ENCODE results near the gene ZNF691. TPM values are rescaled to one million over a fixed set of nuclear protein-coding genes. Genes with fewer than 3 reads are reported as not detected.
"Not testable (repeated sequence)": the region's sequence is repeated elsewhere in the genome, so short reads cannot be mapped to it uniquely, and the experiment has no call there.

ZNF691 gene
- total and polyA plus RNA-seq, 4 donors, result 6.6 to 14.5 (median 8.3) TPM

DNA sequence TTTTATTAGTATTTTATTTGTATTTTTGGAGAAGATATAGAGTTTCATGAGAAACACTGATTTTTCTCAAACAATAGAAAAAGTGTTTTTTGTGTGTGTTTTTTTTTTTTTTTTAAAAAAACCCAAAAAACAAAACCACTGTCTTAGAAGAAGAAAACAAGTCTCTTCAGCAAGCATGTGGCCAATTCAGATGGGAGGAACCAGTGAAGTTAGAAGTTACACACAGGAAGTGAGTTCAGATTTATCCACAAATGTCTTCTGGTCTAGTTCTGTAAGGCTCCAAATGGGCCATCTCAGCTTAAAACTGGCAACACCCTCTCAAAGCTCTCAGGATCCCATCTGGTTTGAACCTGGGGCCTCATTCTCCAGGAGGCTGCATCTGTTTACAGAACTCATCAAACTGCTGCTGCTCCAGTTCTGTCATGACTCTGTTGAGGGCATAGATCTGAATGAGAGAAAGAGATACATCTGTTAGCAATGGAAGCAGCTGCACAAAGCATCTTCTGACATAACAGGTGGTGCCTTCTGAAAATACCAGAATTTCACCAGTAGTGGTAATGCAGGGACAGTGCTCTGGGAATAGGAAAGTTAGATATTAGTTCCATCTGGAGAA, 39.3 kb upstream of the ZNF691 start:
- DNase-seq, result no peak
- H3K27ac ChIP-seq (ENCODE audit: low read depth in 1 of 2, low read length in 1 of 2), result no peak overlapping the region
- no peak overlapping the region for H3K9ac ChIP-seq (ENCODE audit: insufficient read depth in 1 of 2, low read length in 2 of 2)
- H3K36me3 ChIP-seq (ENCODE audit: control insufficient read depth in 4 of 4, insufficient read depth in 4 of 4, low read length in 4 of 4), result peaks cover 3 to 23% (median 10%) of the 10 kb centered on the region in 4 donors
- no peak overlapping the region for H3K4me3 ChIP-seq
- no peaks in the 10 kb centered on the region for H3K27me3 ChIP-seq (ENCODE audit: control insufficient read depth in 3 of 3, insufficient read depth in 3 of 3, low read length in 2 of 3)
- no peaks in the 10 kb centered on the region for H3K4me1 ChIP-seq (ENCODE audit: control insufficient read depth in 5 of 5, insufficient read depth in 5 of 5, low read length in 5 of 5)
- TF ChIP-seq, protein P1, sequence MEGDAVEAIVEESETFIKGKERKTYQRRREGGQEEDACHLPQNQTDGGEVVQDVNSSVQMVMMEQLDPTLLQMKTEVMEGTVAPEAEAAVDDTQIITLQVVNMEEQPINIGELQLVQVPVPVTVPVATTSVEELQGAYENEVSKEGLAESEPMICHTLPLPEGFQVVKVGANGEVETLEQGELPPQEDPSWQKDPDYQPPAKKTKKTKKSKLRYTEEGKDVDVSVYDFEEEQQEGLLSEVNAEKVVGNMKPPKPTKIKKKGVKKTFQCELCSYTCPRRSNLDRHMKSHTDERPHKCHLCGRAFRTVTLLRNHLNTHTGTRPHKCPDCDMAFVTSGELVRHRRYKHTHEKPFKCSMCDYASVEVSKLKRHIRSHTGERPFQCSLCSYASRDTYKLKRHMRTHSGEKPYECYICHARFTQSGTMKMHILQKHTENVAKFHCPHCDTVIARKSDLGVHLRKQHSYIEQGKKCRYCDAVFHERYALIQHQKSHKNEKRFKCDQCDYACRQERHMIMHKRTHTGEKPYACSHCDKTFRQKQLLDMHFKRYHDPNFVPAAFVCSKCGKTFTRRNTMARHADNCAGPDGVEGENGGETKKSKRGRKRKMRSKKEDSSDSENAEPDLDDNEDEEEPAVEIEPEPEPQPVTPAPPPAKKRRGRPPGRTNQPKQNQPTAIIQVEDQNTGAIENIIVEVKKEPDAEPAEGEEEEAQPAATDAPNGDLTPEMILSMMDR (IDR thresholded peaks at IDR 0.05; ENCODE audit: control extremely low read depth, extremely low read depth), result no peak
- ATAC-seq (ENCODE audit: insufficient read depth, low FRiP score), result no peak
- H3K9me3 ChIP-seq (ENCODE audit: control insufficient read depth in 4 of 4, insufficient read depth in 3 of 4, low read length in 3 of 4), result no peaks in the 10 kb centered on the region

DNA sequence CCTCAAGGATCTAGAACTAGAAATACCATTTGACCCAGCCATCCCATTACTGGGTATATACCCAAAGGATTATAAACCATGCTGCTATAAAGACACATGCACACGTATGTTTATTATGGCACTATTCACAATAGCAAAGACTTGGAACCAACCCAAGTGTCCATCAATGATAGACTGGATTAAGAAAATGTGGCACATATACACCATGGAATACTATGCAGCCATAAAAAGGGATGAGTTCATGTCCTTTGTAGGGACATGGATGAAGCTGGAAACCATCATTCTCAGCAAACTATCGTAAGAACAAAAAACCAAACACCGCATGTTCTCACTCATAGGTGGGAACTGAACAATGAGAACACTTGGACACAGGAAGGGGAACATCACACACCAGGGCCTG, 31.6 kb upstream of the ZNF691 start:
- not testable (repeated sequence) for H3K27ac ChIP-seq (ENCODE audit: low read depth in 1 of 2, low read length in 1 of 2); H3K27me3 ChIP-seq (ENCODE audit: control insufficient read depth in 3 of 3, insufficient read depth in 3 of 3, low read length in 2 of 3); H3K9ac ChIP-seq (ENCODE audit: insufficient read depth in 1 of 2, low read length in 2 of 2); H3K9me3 ChIP-seq (ENCODE audit: control insufficient read depth in 4 of 4, insufficient read depth in 3 of 4, low read length in 3 of 4); ATAC-seq (ENCODE audit: insufficient read depth, low FRiP score); H3K36me3 ChIP-seq (ENCODE audit: control insufficient read depth in 4 of 4, insufficient read depth in 4 of 4, low read length in 4 of 4); DNase-seq; H3K4me3 ChIP-seq
- H3K4me1 ChIP-seq (ENCODE audit: control insufficient read depth in 5 of 5, insufficient read depth in 5 of 5, low read length in 5 of 5), result peaks cover 2 to 19% (median 9%) of the 10 kb centered on the region in 5 donors
- 93 to 100% methylated on average over 2 to 3 of the region's 3 CpGs for WGBS, 2 donors

DNA sequence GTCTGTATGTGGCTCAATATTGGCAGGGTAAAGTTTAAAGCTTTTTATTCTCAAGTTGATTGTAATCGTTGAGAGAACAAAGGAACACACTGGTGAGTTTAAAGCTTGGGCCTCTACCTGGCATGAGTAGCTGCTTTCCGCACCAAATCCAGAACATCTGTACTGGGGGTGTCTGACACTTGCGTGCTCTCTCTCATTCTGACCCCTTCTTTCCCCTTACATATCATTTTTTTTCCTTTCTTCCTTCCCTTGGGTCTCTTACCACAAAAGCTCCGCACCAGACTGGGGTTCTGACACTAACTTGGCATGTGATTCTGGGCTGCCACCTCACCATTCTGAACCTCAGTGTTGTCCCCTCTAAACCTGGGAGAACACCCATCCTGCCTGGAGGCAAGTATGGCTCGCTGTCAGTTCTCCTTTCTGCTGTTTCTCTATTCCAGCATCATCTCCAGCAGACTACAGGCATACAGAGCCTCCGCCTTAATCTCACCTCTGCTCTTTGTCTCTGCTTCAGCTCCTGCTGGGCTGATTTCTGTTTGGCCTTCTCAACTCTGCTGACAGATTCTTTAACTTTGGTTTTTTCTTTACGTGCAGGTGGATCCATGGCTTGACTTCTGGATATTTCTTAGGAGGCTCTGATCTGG, 30.4 kb upstream of the ZNF691 start:
- TF ChIP-seq, protein P1 (IDR thresholded peaks at IDR 0.05; ENCODE audit: control extremely low read depth, extremely low read depth), result no peak
- WGBS, 2 donors, result 23 to 32% methylated on average over 7 of the region's 7 CpGs
- DNase-seq (peak; percentile 25 to 52 (median 41)), ATAC-seq (ENCODE audit: insufficient read depth, low FRiP score) (no peak)
- Histone ChIP-seq H3K9ac (ENCODE audit: insufficient read depth in 1 of 2, low read length in 2 of 2) (peak overlapping the region; percentile 75 to 77), H3K4me3 (peak overlapping the region; percentile 79), H3K36me3 (ENCODE audit: control insufficient read depth in 4 of 4, insufficient read depth in 4 of 4, low read length in 4 of 4) (peaks cover 2 to 4% (median 3%) of the 10 kb centered on the region in 4 donors), H3K4me1 (ENCODE audit: control insufficient read depth in 5 of 5, insufficient read depth in 5 of 5, low read length in 5 of 5) (peaks cover 2 to 19% (median 9%) of the 10 kb centered on the region in 5 donors), H3K27ac (ENCODE audit: low read depth in 1 of 2, low read length in 1 of 2) (peak overlapping the region; percentile 81 to 100), H3K9me3 (ENCODE audit: control insufficient read depth in 4 of 4, insufficient read depth in 3 of 4, low read length in 3 of 4) (no peaks in the 10 kb centered on the region), H3K27me3 (ENCODE audit: control insufficient read depth in 3 of 3, insufficient read depth in 3 of 3, low read length in 2 of 3) (no peaks in the 10 kb centered on the region)

DNA sequence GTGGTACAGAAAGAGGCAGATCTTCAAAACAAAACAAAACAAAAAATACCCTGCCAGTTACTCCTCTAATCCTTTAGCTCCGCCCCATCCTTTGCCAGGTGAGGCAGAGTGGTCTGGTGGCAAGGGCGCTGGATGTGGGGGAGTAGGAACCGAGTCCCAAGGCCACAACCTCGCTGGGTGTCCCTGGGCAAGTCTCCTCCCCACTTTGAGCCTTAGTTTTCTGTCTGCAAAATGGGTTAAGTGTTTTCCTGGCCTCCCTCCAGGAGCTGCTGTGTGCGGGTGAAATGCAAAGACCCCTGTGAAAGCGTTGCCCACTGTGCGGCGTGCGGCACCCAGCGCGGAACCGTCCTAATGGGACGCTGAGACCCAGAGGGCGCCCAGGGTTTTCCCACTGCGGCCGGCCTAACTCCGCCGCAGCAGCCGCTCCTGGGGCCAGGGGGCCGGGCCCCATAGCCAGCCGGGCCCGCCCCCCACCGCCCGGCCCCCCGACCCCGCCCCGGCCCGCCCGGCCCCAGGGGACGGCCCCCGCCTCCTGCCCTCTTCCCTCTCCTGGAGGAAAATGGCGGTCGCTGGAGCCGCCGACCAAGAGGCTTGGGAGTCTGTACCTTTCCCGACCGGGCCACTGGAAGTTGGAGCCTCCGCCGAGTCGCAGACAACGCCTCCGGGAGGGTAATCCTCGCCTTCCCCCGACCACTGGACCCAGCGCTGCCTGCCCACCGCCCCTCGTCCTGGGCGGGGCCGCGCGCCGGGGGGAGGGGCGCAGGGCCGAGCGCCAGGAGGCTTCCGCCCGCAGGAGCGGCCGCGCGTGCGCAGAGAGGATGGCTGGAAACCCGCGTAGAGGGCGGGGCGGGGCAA, 29.6 kb upstream of the ZNF691 start, which contains the start of the genes ERMAP and SVBP:
ERMAP (plus strand) TSS at position 538 of the 855 bp plus-strand sequence. CDS start 13,327 bp downstream, outside the sequence.
SVBP (minus strand) TSS at position 813 of the 855 bp plus-strand sequence. CDS start 853 bp downstream, outside the sequence.
- H3K9ac ChIP-seq (ENCODE audit: insufficient read depth in 1 of 2, low read length in 2 of 2), result peak within 1 kb of the TSS; percentile 75 to 81
- peaks cover 0 to 2% (median 0%) of the 10 kb centered on the region in 4 donors for H3K36me3 ChIP-seq (ENCODE audit: control insufficient read depth in 4 of 4, insufficient read depth in 4 of 4, low read length in 4 of 4)
- TF ChIP-seq, protein P1 (IDR thresholded peaks at IDR 0.05; ENCODE audit: control extremely low read depth, extremely low read depth), result no peak
- no peaks in the 10 kb centered on the region for H3K27me3 ChIP-seq (ENCODE audit: control insufficient read depth in 3 of 3, insufficient read depth in 3 of 3, low read length in 2 of 3)
- no peaks in the 10 kb centered on the region for H3K9me3 ChIP-seq (ENCODE audit: control insufficient read depth in 4 of 4, insufficient read depth in 3 of 4, low read length in 3 of 4)
- ATAC-seq (ENCODE audit: insufficient read depth, low FRiP score) (peak; percentile 99), DNase-seq (peak; percentile 95 to 96 (median 96))
- peak within 1 kb of the TSS; percentile 100 for H3K27ac ChIP-seq (ENCODE audit: low read depth in 1 of 2, low read length in 1 of 2)
- WGBS, 2 donors, result 1 to 2% methylated on average over 55 to 66 of the region's 66 CpGs
- peaks cover 2 to 19% (median 9%) of the 10 kb centered on the region in 5 donors for H3K4me1 ChIP-seq (ENCODE audit: control insufficient read depth in 5 of 5, insufficient read depth in 5 of 5, low read length in 5 of 5)
- H3K4me3 ChIP-seq, result peak within 1 kb of the TSS; percentile 79
